ENCODE data around the gene PCBP3.

- TF ChIP-seq CTCF (IDR thresholded peaks at IDR 0.05; ENCODE audit: extremely low read depth in 1 of 2, insufficient read depth in 1 of 2, low read depth in 1 of 2, low read length in 2 of 2) (no peak), EZH2 (IDR thresholded peaks at IDR 0.05; ENCODE audit: borderline replicate concordance, low read depth, low read length, severe bottlenecking) (no peak), MAX (IDR thresholded peaks at IDR 0.05; ENCODE audit: insufficient read depth, insufficient read length) (no peak), POLR2A (IDR thresholded peaks at IDR 0.05; ENCODE audit: low read depth, low read length) (no peak)
Observed at GRCh38 chr21:45603481-45603880, 40.0 kb upstream of the PCBP3 start.

All from endothelial cell of umbilical vein (primary cell).